Upper lobe of left lung (tissue), 6 donors: ENCODE results near the gene PROSER2. TPM values are rescaled to one million over a fixed set of nuclear protein-coding genes. Genes with fewer than 3 reads are reported as not detected.
"Not testable (repeated sequence)": the region's sequence is repeated elsewhere in the genome, so short reads cannot be mapped to it uniquely, and the experiment has no call there.

Source experiments
- ATAC-seq, 2 donors: fragments of 200-7000 bp; cut with Tn5 transposase; one replicate each; pipeline ENCODE4 v1.9.1; 2022; ENCODE audit warnings: mild to moderate bottlenecking in 2 of 2, moderate library complexity in 2 of 2; ENCODE audit not compliant: low FRiP score in 2 of 2
- DNase-seq, 2 donors: peaks; one replicate each; pipeline ENCODE4 v3.0.0-alpha.2; 2019 to 2020
- H3K27ac ChIP-seq, 4 donors: fragments of 200-600 bp; sonication (generic); one replicate each; pipeline ENCODE4 v1.5.1; 2016 to 2019
- H3K27me3 ChIP-seq, 4 donors: fragments of 200-600 bp; sonication (generic); one replicate each; pipeline ENCODE4 v1.5.1; 2017 to 2019
- H3K36me3 ChIP-seq, 4 donors: fragments of 200-600 bp; sonication (generic); one replicate each; pipeline ENCODE4 v1.5.1; 2016 to 2019
- H3K4me1 ChIP-seq, 4 donors: fragments of 200-600 bp; sonication (generic); one replicate each; pipeline ENCODE4 v1.5.1; 2018 to 2019
- H3K4me3 ChIP-seq, 4 donors: fragments of 200-600 bp; sonication (generic); one replicate each; pipeline ENCODE4 v1.5.1; 2017 to 2019; ENCODE audit warnings: mild to moderate bottlenecking in 2 of 4, moderate library complexity in 1 of 4
- H3K9me3 ChIP-seq, 4 donors: fragments of 200-600 bp; sonication (generic); one replicate each; pipeline ENCODE4 v1.5.1; 2018 to 2019
- EP300 ChIP-seq, 4 donors: sonication (generic); formaldehyde crosslinking; IDR thresholded peaks; one replicate each; pipeline ENCODE4 v1.5.1; 2017; ENCODE audit warnings: antibody characterized with exemption in 4 of 4, control low read depth in 2 of 4
- POLR2A ChIP-seq, 4 donors: fragments of 450-650 bp; IDR thresholded peaks; one replicate each; pipeline ENCODE4 v1.5.1; 2016 to 2017; ENCODE audit warnings: antibody characterized with exemption in 4 of 4, mild to moderate bottlenecking in 2 of 4
- POLR2AphosphoS5 ChIP-seq, 2 donors: sonication (generic); formaldehyde crosslinking; IDR thresholded peaks; one replicate each; pipeline ENCODE4 v1.5.1; 2017; ENCODE audit warnings: antibody characterized with exemption in 2 of 2
- WGBS, 2 donors: methylation state at CpG; one replicate each; pipeline ENCODE4 v1.1.5; 2017 to 2018; 5-methylcytosine and 5-hydroxymethylcytosine counted together
- total RNA-seq, 6 donors: library from RNA; depleted of rRNA in 4 of 6; stranded (reverse); fragments of >200 nt in 4 of 6; gene quantifications; one replicate each; pipeline versions ENCODE4 v1.1.0 to v1.2.1, GENCODE V29; 2016 to 2021
- TF ChIP-seq, protein P1 (sequence below), 6 experiments: fragments of 450-650 bp in 4 of 6; fragments of 200-600 bp in 2 of 6; sonication (generic) in 2 of 6; IDR thresholded peaks; one replicate each; pipeline ENCODE4 v1.5.1; 2016 to 2019; ENCODE audit warnings: antibody characterized with exemption in 6 of 6
- donor health status: DM: no; HTN: no; CAD: no; lungs with moderate emphysema.
- donor health status: DM: no; HTN: yes; CAD: no; lungs with severe emphysema.

PROSER2 gene
- total RNA-seq, 6 donors from 2014 or later: 19.8 to 64.5 (median 24.7) TPM

GRCh38 chr10:11884706-11885423 lies 61.7 kb downstream of the PROSER2 start:
- Histone ChIP-seq H3K36me3 (no peaks in the 10 kb centered on the region), H3K27me3 (no peaks in the 10 kb centered on the region), H3K9me3 (no peaks in the 10 kb centered on the region), H3K4me3 (no peak overlapping the region), H3K4me1 (peaks cover 0 to 8% (median 0%) of the 10 kb centered on the region in 4 donors), H3K27ac (no peak overlapping the region)
- 73 to 92% methylated on average over 5 of the region's 7 CpGs for WGBS, 2 donors
- no peak for TF ChIP-seq POLR2AphosphoS5 (IDR thresholded peaks at IDR 0.05)
- TF ChIP-seq EP300 (IDR thresholded peaks at IDR 0.05): no peak
- DNase-seq: no peak
- ATAC-seq: no peak

DNA sequence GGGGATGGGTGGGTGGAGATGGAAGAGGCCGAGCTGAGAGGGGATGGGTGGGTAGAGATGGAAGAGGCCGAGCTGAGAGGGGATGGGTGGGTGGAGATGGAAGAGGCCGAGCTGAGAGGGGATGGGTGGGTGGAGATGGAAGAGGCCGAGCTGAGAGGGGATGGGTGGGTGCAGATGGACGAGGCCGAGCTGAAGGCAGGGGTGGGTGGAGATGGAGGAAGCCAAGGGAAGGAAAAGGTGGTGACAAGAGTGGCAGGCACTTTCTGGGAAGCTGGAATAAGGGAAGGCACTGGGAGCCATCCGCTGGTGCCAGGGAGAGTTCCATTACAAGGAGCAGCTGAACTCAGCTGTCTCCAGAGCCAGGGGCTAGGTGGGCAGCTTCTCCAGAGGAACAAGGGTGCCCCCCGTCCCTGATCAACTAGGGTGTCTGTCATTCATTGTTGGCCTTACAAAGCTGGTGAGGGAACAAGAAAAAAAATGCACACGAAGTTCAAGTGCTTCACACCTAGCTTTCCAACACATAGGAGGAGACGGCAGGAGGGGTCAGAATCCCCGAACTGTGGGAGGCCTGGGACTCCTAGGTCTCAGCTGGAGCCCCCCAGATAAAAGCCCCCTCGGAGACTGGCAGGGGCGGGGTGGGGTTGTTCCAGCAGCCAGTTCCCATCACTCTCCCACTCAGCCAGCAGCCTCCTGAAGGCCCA lies 62.4 kb downstream of the PROSER2 start:
- Histone ChIP-seq H3K27ac (no peak overlapping the region), H3K4me1 (peaks cover 0 to 8% (median 0%) of the 10 kb centered on the region in 4 donors), H3K9me3 (no peaks in the 10 kb centered on the region), H3K36me3 (no peaks in the 10 kb centered on the region), H3K4me3 (no peak overlapping the region), H3K27me3 (no peaks in the 10 kb centered on the region)
- DNase-seq (no peak), ATAC-seq (no peak)
- WGBS, 2 donors: 74 to 81% methylated on average over 12 to 13 of the region's 13 CpGs
- TF ChIP-seq POLR2AphosphoS5 (IDR thresholded peaks at IDR 0.05) (no peak), EP300 (IDR thresholded peaks at IDR 0.05) (no peak), POLR2A (IDR thresholded peaks at IDR 0.05) (no peak)
- TF ChIP-seq, protein P1, sequence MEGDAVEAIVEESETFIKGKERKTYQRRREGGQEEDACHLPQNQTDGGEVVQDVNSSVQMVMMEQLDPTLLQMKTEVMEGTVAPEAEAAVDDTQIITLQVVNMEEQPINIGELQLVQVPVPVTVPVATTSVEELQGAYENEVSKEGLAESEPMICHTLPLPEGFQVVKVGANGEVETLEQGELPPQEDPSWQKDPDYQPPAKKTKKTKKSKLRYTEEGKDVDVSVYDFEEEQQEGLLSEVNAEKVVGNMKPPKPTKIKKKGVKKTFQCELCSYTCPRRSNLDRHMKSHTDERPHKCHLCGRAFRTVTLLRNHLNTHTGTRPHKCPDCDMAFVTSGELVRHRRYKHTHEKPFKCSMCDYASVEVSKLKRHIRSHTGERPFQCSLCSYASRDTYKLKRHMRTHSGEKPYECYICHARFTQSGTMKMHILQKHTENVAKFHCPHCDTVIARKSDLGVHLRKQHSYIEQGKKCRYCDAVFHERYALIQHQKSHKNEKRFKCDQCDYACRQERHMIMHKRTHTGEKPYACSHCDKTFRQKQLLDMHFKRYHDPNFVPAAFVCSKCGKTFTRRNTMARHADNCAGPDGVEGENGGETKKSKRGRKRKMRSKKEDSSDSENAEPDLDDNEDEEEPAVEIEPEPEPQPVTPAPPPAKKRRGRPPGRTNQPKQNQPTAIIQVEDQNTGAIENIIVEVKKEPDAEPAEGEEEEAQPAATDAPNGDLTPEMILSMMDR (IDR thresholded peaks at IDR 0.05): no peak

DNA sequence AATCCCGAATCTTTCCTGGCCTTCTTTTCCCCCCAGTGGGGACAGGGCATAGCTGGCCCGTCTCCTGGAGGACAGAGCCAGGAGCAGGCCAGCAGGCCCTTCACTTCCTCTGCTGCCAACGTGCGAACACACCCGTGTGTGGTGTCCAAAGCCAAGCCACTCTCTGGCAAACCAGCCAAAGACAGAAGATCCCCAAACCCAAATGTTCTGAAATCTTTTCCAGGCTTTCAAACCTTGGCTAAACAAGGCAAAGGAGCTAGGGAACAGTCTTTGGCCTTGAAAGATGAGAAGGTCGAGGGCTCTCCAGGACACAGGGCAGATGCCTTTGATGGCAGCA lies 63.0 kb downstream of the PROSER2 start:
- Histone ChIP-seq H3K27me3 (no peaks in the 10 kb centered on the region), H3K9me3 (no peaks in the 10 kb centered on the region), H3K27ac (no peak overlapping the region), H3K4me3 (no peak overlapping the region), H3K36me3 (no peaks in the 10 kb centered on the region), H3K4me1 (peaks cover 0 to 8% (median 0%) of the 10 kb centered on the region in 4 donors)
- DNase-seq (no peak), ATAC-seq (no peak)
- TF ChIP-seq POLR2AphosphoS5 (IDR thresholded peaks at IDR 0.05): no peak
- TF ChIP-seq EP300 (IDR thresholded peaks at IDR 0.05): no peak
- TF ChIP-seq, protein P1 (IDR thresholded peaks at IDR 0.05): no peak
- no peak for TF ChIP-seq POLR2A (IDR thresholded peaks at IDR 0.05)
- 66 to 70% methylated on average over 6 of the region's 6 CpGs for WGBS, 2 donors

DNA sequence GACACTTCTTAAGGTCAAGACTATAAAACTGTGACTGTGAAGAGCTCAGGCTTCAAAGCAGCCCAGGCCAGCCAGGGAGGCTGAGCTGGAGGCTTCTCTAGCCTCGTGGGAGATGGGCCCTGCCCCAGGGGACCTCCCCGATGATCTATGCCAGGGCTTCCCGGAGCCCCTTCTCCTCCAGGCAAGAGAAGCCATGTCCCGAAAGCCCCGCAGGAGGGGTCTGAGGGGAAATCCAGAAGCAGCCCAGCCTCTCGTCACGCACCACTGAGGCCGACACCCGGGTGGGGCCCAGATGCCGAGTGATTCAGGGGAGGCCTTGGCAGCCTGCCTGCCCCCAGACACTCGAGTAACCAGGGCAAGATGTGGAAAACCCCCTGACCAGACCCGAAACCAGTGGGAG lies 63.7 kb downstream of the PROSER2 start:
- Histone ChIP-seq H3K4me3 (no peak overlapping the region), H3K9me3 (no peaks in the 10 kb centered on the region), H3K27ac (no peak overlapping the region), H3K27me3 (no peaks in the 10 kb centered on the region), H3K36me3 (no peaks in the 10 kb centered on the region), H3K4me1 (peaks cover 0 to 8% (median 0%) of the 10 kb centered on the region in 4 donors)
- ATAC-seq: no peak
- WGBS, 2 donors: 58 to 68% methylated on average over 2 to 4 of the region's 12 CpGs
- DNase-seq: peak in 1 of 2 donors; percentile 63
- TF ChIP-seq POLR2A (IDR thresholded peaks at IDR 0.05): no peak
- TF ChIP-seq EP300 (IDR thresholded peaks at IDR 0.05): no peak
- TF ChIP-seq, protein P1 (IDR thresholded peaks at IDR 0.05): no peak
- TF ChIP-seq POLR2AphosphoS5 (IDR thresholded peaks at IDR 0.05): no peak

DNA sequence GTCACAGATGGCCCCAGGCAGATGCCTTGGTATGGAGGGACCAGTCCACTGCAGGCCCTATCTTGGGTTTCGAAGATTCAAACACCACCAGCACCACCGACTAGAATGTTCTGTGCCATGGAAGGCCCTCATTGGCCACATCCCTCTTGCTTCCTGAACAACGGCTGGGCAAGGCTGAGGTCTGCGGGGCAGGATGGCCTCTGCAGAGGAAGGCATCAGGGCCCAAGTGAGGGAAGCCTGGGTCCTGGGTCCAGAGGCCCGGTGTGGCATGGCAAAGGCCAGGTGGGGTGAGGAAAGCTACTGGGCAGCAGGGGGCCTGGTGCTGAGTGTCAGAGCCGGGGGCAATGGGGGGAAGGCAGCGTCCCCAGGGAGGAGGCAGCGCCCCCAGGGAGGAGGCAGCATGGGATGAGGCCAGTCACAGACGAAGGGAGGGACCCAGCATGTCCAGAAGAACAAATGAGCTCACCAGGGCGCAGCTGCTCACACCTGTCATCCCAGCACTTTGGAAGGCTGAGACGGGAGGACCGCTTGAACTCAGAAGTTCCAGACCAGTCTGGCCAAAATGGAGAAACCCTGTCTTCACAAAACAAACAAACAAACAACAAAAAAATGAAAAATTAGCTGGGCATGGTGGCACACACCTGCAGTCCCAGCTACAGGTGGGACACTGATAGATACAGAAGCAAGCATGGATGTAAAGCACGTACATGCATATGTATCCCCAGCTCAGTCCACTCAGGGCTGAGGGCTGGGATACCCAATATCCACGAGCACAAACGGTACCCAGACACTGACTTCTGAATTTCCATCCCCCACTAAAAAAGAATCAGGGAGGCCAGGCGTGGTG lies 64.4 kb downstream of the PROSER2 start:
- WGBS, 2 donors: 85 to 91% methylated on average over 14 to 16 of the region's 16 CpGs
- DNase-seq (peak in 1 of 2 donors; percentile 53), ATAC-seq (no peak)
- H3K4me3 ChIP-seq: no peak overlapping the region
- H3K9me3 ChIP-seq: no peaks in the 10 kb centered on the region
- TF ChIP-seq EP300 (IDR thresholded peaks at IDR 0.05) (no peak), POLR2A (IDR thresholded peaks at IDR 0.05) (no peak), POLR2AphosphoS5 (IDR thresholded peaks at IDR 0.05) (no peak)
- TF ChIP-seq, protein P1 (IDR thresholded peaks at IDR 0.05): no peak
- no peaks in the 10 kb centered on the region for H3K27me3 ChIP-seq
- peaks cover 0 to 8% (median 0%) of the 10 kb centered on the region in 4 donors for H3K4me1 ChIP-seq
- no peak overlapping the region for H3K27ac ChIP-seq
- H3K36me3 ChIP-seq: no peaks in the 10 kb centered on the region

- not testable (repeated sequence) for H3K36me3 ChIP-seq, H3K27me3 ChIP-seq, DNase-seq, ATAC-seq, H3K4me3 ChIP-seq, H3K4me1 ChIP-seq, H3K9me3 ChIP-seq, H3K27ac ChIP-seq
- 85 to 95% methylated on average over 7 to 8 of the region's 8 CpGs for WGBS, 2 donors
Observed at GRCh38 chr10:11889263-11889662, 66.1 kb downstream of the PROSER2 start.
